ENCODE results near the gene KLHL5.

KLHL5 gene

GRCh38 chr4:39050590-39050989 is 11.4 kb upstream of the KLHL5 start:
- no peak overlapping the region for H3K4me3 ChIP-seq (ENCODE audit: low read depth, low read length)
- DNase-seq (ENCODE audit: low read depth), result no peak
- TF ChIP-seq CTCF (IDR thresholded peaks at IDR 0.05; ENCODE audit: control insufficient read depth, extremely low read depth, insufficient read depth), result no peak

GRCh38 chr4:39051492-39051891 is 10.5 kb upstream of the KLHL5 start:
- no peak for DNase-seq (ENCODE audit: low read depth)
- no peak for TF ChIP-seq CTCF (IDR thresholded peaks at IDR 0.05; ENCODE audit: control insufficient read depth, extremely low read depth, insufficient read depth)
- H3K4me3 ChIP-seq (ENCODE audit: low read depth, low read length), result no peak overlapping the region

GRCh38 chr4:39053983-39054382 is 8.0 kb upstream of the KLHL5 start:
- TF ChIP-seq CTCF (IDR thresholded peaks at IDR 0.05; ENCODE audit: control insufficient read depth, extremely low read depth, insufficient read depth), result no peak
- no peak for DNase-seq (ENCODE audit: low read depth)

GRCh38 chr4:39054497-39054896 is 7.5 kb upstream of the KLHL5 start:
- no peak for DNase-seq (ENCODE audit: low read depth)
- TF ChIP-seq CTCF (IDR thresholded peaks at IDR 0.05; ENCODE audit: control insufficient read depth, extremely low read depth, insufficient read depth), result no peak
- H3K4me3 ChIP-seq (ENCODE audit: low read depth, low read length), result no peak overlapping the region

More at GRCh38 chr4:39053983-39054382, 8.0 kb upstream of the KLHL5 start:
- H3K4me3 ChIP-seq (ENCODE audit: low read depth, low read length), result no peak overlapping the region

- no peak for DNase-seq (ENCODE audit: low read depth)
- no peak overlapping the region for H3K4me3 ChIP-seq (ENCODE audit: low read depth, low read length)
- no peak for TF ChIP-seq CTCF (IDR thresholded peaks at IDR 0.05; ENCODE audit: control insufficient read depth, extremely low read depth, insufficient read depth)
These were observed 6.0 kb upstream of the KLHL5 start for GRCh38 chr4:39056023-39056422.

- H3K4me3 ChIP-seq (ENCODE audit: low read depth, low read length), result no peak overlapping the region
- TF ChIP-seq CTCF (IDR thresholded peaks at IDR 0.05; ENCODE audit: control insufficient read depth, extremely low read depth, insufficient read depth), result peak; percentile 39
- no peak for DNase-seq (ENCODE audit: low read depth)
These were observed 575 bp upstream of the KLHL5 start for GRCh38 chr4:39061457-39061856.

- TF ChIP-seq CTCF (IDR thresholded peaks at IDR 0.05; ENCODE audit: control insufficient read depth, extremely low read depth, insufficient read depth), result no peak
- no peak for DNase-seq (ENCODE audit: low read depth)
These were observed 702 bp downstream of the KLHL5 start for GRCh38 chr4:39062770-39063097.

More at GRCh38 chr4:39062770-39063097, 702 bp downstream of the KLHL5 start:
- no peak overlapping the region for H3K4me3 ChIP-seq (ENCODE audit: low read depth, low read length)
